ENCODE results near the gene OR51B5. TPM values are rescaled to one million over a fixed set of nuclear protein-coding genes. Genes with fewer than 3 reads are reported as not detected.

OR51B5 gene
- total RNA-seq, 1 experiment from 2014 or later = 1.7 TPM

- H3K9me3 ChIP-seq (ENCODE audit: low read length) = no peaks in the 10 kb centered on the region
- H3F3A ChIP-seq (ENCODE audit: low read length, unreplicated experiment) = no peaks in the 10 kb centered on the region
- no peaks in the 10 kb centered on the region for H3K4me1 ChIP-seq (ENCODE audit: insufficient read depth, low read length)
- DNase-seq (no peak), ATAC-seq (no peak)
- H3K9me2 ChIP-seq (replicated peaks; ENCODE audit: low read length) = no peaks in the 10 kb centered on the region
- ChIA-PET POLR2A (ENCODE audit: unreplicated experiment) (no interaction called here), CTCF (no interaction called here)
- H4K20me1 ChIP-seq (ENCODE audit: low read length) = no peaks in the 10 kb centered on the region
- H3K27me3 ChIP-seq (ENCODE audit: low read length) = peaks cover 18% of the 10 kb centered on the region; the same call in 1 of the 2 replicates
- H3K4me3 ChIP-seq (ENCODE audit: low read length) = no peak overlapping the region
- BruUV-seq (replicated peaks) = no TSS peak
- intact Hi-C loops (cut with micrococcal nuclease) = no loop called here
- H3K27ac ChIP-seq (ENCODE audit: low read length) = no peak overlapping the region
- no peaks in the 10 kb centered on the region for H3K79me2 ChIP-seq (ENCODE audit: low read length)
- no peak overlapping the region for H2AFZ ChIP-seq (ENCODE audit: low read length)
- H3K36me3 ChIP-seq (ENCODE audit: low read depth, low read length) = no peaks in the 10 kb centered on the region
- H3K4me2 ChIP-seq (ENCODE audit: low read length) = no peak overlapping the region
- no peak overlapping the region for H3K9ac ChIP-seq (ENCODE audit: low read length)
- TF ChIP-seq CTCF (conservative IDR thresholded peaks at IDR 0.05; ENCODE audit: low read depth, low read length) (no peak), EZH2 (IDR thresholded peaks at IDR 0.05; ENCODE audit: low read length, unreplicated experiment) (no peak), EZH2phosphoT487 (IDR thresholded peaks at IDR 0.05; ENCODE audit: borderline replicate concordance, low read length) (no peak)
Measured at GRCh38 chr11:5303626-5304025, 39.7 kb downstream of the OR51B5 start.

- no peak within 1 kb of the TSS for H3K27ac ChIP-seq (ENCODE audit: low read length)
- intact Hi-C loops (cut with micrococcal nuclease) = no loop called here
- H3K36me3 ChIP-seq (ENCODE audit: low read depth, low read length) = no peaks in the 10 kb centered on the region
- TF ChIP-seq EZH2phosphoT487 (IDR thresholded peaks at IDR 0.05; ENCODE audit: borderline replicate concordance, low read length) = no peak
- TF ChIP-seq CTCF (conservative IDR thresholded peaks at IDR 0.05; ENCODE audit: low read depth, low read length) = no peak
- no peak for TF ChIP-seq EZH2 (IDR thresholded peaks at IDR 0.05; ENCODE audit: low read length, unreplicated experiment)
- H3K9ac ChIP-seq (ENCODE audit: low read length) = no peak within 1 kb of the TSS
- no peak within 1 kb of the TSS for H3K4me3 ChIP-seq (ENCODE audit: low read length)
- no peaks in the 10 kb centered on the region for H3K9me3 ChIP-seq (ENCODE audit: low read length)
- no peaks in the 10 kb centered on the region for H3K9me2 ChIP-seq (replicated peaks; ENCODE audit: low read length)
- H3K4me1 ChIP-seq (ENCODE audit: insufficient read depth, low read length) = no peaks in the 10 kb centered on the region
- no peaks in the 10 kb centered on the region for H3K79me2 ChIP-seq (ENCODE audit: low read length)
- ATAC-seq (no peak), DNase-seq (no peak)
- no peaks in the 10 kb centered on the region for H4K20me1 ChIP-seq (ENCODE audit: low read length)
- ChIA-PET CTCF (no interaction called here), POLR2A (ENCODE audit: unreplicated experiment) (no interaction called here)
- BruUV-seq (replicated peaks) = no TSS peak
- H3K4me2 ChIP-seq (ENCODE audit: low read length) = no peak within 1 kb of the TSS
- no peaks in the 10 kb centered on the region for H3F3A ChIP-seq (ENCODE audit: low read length, unreplicated experiment)
- H3K27me3 ChIP-seq (ENCODE audit: low read length) = peaks cover 18% of the 10 kb centered on the region; the same call in 1 of the 2 replicates
- H2AFZ ChIP-seq (ENCODE audit: low read length) = no peak within 1 kb of the TSS
Measured at GRCh38 chr11:5301846-5302245, 41.5 kb downstream of the OR51B5 start, which contains the start of gene OR51B4. Gene OR51B4 (minus strand): TSS chr11:5301946. CDS start chr11:5301946, 0 bp downstream.

GRCh38 chr11:5300251-5300650, 43.1 kb downstream of the OR51B5 start:
- intact Hi-C loops (cut with micrococcal nuclease) = no loop called here
- ATAC-seq = no peak

More at GRCh38 chr11:5300251-5300650, 43.1 kb downstream of the OR51B5 start:
- CTCF ChIA-PET = no interaction called here
- no peak for DNase-seq
- H3F3A ChIP-seq (ENCODE audit: low read length, unreplicated experiment) = no peaks in the 10 kb centered on the region
- H3K27ac ChIP-seq (ENCODE audit: low read length) = no peak overlapping the region
- H3K4me3 ChIP-seq (ENCODE audit: low read length) = no peak overlapping the region
- H3K9ac ChIP-seq (ENCODE audit: low read length) = no peak overlapping the region
- no peaks in the 10 kb centered on the region for H3K36me3 ChIP-seq (ENCODE audit: low read depth, low read length)
- POLR2A ChIA-PET (ENCODE audit: unreplicated experiment) = no interaction called here
- no peaks in the 10 kb centered on the region for H3K9me3 ChIP-seq (ENCODE audit: low read length)
- TF ChIP-seq EZH2 (IDR thresholded peaks at IDR 0.05; ENCODE audit: low read length, unreplicated experiment) (no peak), EZH2phosphoT487 (IDR thresholded peaks at IDR 0.05; ENCODE audit: borderline replicate concordance, low read length) (no peak), CTCF (conservative IDR thresholded peaks at IDR 0.05; ENCODE audit: low read depth, low read length) (no peak)
- no peaks in the 10 kb centered on the region for H3K9me2 ChIP-seq (replicated peaks; ENCODE audit: low read length)
- H3K79me2 ChIP-seq (ENCODE audit: low read length) = no peaks in the 10 kb centered on the region
- H3K4me1 ChIP-seq (ENCODE audit: insufficient read depth, low read length) = no peaks in the 10 kb centered on the region
- no peak overlapping the region for H3K4me2 ChIP-seq (ENCODE audit: low read length)
- BruUV-seq (replicated peaks) = no TSS peak
- no peaks in the 10 kb centered on the region for H4K20me1 ChIP-seq (ENCODE audit: low read length)
- H3K27me3 ChIP-seq (ENCODE audit: low read length) = peaks cover 18% of the 10 kb centered on the region; the same call in 1 of the 2 replicates
- H2AFZ ChIP-seq (ENCODE audit: low read length) = no peak overlapping the region

Data from PC-3 (cell line).